ENCODE measurements around the gene CA9.
"Not testable (repeated sequence)": the region's sequence is repeated elsewhere in the genome, so short reads cannot be mapped to it uniquely, and the experiment has no call there.

CA9 gene

GRCh38 chr9:35673132-35674024 is at the start of gene CA9:
Gene CA9, plus strand, starts transcription at chr9:35673928. Its CDS starts 32 bp downstream, at chr9:35673960.
- DNase-seq = no peak

DNA sequence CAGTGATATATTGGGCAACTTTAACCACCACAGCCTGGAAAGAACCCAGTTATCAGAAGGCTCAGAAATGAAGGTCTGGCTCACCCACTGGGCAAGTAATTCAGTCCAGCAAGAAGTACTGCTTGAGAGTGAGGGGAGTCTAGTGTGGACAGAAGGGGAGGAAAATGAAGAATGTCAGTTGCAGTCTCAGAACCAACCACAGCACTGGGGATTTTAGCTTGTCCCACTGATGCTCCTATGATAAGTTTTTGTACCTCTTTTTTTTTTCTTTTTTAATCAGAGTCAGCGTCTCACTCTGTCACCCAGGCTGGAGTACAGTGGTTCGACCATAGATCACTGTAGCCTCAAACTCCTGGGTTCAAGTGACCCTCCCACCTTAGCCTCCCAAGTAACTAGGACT is 46.2 kb upstream of the CA9 start:
- no peak for DNase-seq

DNA sequence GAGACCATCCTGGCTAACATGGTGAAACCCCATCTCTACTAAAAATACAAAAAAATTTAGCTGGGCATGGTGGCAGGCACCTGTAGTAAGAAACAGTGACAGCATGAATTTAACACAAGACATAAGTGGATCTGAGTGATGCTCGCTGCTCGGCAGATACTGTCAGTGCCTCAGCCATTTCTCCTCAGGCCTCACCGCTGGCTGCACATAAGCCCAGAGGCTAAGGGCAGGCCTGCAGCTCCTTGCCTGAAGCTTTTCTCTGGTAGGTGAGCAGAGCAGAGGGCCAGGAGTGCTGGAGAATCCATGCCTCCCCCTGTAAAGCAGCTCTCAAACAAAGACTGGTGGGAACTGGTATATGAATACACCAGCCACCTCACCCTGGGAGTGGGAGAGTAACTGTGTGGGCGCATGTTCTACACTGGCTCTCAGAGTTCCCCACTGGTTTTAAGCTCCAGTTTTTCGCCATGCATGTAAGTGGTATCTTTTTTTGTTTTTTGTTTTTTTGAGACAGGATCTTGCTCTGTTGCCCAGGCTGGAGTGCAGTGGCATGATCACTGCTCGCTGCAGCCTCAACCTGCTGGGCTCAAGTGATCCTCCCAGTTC is 45.2 kb upstream of the CA9 start:
- DNase-seq = no peak

- no peak for DNase-seq
These were observed 44.1 kb upstream of the CA9 start for GRCh38 chr9:35629597-35629996.

GRCh38 chr9:35635730-35636129 is 38.0 kb upstream of the CA9 start:
- no peak for DNase-seq

- DNase-seq = no peak
These were observed 37.4 kb upstream of the CA9 start for GRCh38 chr9:35636135-35636876.

DNA sequence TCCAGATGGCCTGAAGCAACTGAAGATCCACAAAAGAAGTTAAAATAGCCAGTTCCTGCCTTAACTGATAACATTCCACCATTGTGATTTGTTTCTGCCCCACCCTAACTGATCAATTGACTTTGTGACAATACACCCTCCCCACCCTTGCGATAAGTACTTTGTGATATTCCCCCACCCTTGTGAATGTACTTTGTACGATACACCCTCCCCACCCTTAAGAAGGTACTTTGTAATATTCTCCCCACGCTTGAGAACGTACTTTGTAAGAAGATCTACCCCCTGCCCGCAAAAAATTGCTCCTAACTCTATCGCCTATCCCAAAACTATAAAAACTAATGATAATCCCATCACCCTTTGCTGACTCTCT is 36.9 kb upstream of the CA9 start:
- DNase-seq = not testable (repeated sequence)

DNA sequence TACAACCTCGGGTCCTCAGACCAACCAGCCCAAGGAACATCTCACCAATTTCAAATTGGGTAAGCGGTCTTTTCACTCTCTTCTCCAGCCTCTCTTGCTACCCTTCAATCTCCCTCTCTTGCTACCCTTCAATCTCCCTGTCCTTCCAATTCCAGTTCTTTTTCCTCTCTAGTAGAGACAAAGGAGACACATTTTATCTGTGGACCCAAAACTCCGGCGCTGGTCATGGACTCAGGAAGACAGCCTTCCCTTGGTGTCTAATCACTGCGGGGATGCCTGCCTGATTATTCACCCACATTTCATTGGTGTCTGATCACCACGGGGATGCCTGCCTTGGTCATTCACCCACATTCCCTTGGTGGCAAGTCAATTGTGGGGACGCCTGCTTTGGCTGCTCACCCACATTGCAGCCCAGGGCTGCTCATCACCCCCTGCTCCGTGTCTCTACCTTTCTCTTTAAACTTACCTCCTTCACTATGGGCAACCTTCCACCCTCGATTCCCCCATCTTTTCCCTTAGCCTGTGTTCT is 36.2 kb upstream of the CA9 start:
- not testable (repeated sequence) for DNase-seq

GRCh38 chr9:35638751-35639150 is 35.0 kb upstream of the CA9 start:
- DNase-seq = not testable (repeated sequence)

DNA sequence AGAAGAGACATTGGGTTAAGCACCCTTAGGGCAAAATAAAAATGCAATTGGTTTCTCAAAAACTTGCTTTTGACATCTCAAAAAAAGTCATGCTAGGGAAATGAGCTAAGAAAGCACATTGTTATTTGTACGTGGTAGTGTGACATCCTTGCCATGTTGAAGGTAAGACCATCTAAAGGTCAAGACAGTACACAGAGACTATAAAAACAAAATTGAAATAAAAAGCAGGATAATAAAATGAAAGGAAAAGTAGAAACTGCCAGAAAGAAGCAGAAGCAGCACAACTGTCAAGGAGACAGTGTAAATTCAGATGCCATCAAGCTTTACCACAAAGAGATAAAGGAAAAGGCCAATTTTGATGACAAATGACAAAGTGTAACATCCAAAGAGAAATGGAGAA is 34.5 kb upstream of the CA9 start:
- DNase-seq = not testable (repeated sequence)

- no peak for DNase-seq
These were observed 34.1 kb upstream of the CA9 start for GRCh38 chr9:35639631-35640030.

GRCh38 chr9:35640431-35640830 is 33.3 kb upstream of the CA9 start:
- DNase-seq = not testable (repeated sequence)

DNA sequence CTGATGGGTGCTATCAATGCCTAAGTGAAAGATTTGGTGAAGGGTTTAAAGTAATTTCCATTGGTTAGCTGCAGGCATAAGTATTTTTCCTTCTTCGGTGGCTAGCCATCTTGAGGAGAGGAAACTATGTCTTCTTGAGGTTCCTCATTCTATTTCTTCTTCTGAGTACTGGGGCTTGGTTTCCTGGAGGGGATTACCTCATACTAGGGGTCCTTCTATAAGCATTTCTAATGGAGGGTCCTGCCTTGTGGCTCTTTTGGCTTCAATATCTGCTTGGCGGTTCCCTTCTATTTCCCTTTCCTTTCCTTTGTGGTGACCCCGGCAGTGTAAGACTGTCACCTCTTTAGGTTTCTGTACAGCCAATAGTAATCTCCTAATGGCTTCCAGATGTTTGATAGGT is 32.2 kb upstream of the CA9 start:
- not testable (repeated sequence) for DNase-seq

- no peak for DNase-seq
These were observed 30.7 kb upstream of the CA9 start for GRCh38 chr9:35643046-35643445.

- not testable (repeated sequence) for DNase-seq
These were observed 28.0 kb upstream of the CA9 start for GRCh38 chr9:35645736-35646135.

GRCh38 chr9:35646153-35646532 is 27.6 kb upstream of the CA9 start:
- no peak for DNase-seq

DNA sequence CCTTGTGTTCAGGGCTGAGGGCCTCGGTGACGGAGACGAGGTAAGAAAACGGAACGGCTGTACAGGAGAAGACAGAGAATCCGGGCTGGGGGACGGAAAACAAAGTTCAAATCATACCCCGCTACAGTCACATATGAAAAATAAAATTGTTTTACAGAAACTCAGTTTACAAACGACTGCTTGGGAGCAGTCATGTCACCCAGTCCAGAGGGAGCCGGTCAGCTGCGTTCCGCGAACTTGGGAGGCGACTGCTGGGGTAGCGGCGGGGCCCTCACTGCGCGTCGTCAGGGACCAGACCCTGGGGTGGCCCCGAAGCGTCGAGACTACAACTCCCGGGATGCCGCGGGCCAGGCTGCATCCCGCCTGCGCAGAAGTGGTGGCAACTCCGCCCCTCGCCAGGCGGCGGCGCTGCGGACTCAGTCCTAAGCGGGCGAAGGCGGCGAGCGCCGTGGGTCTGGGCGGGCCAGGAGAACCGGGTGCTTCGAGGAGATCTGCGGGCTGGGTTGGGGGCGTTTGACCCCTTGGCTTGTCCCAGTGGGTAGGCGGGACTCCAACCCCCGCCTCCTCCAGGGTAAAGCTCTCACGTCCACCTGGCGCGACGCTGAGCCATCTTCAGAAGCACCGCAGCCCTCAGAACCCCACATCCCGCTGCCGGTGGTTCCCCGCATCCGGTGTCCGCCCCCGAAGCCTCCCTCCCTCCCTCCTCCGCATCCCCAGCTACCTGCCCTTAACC is 27.0 kb upstream of the CA9 start:
- DNase-seq = peak; percentile 75 to 88

DNA sequence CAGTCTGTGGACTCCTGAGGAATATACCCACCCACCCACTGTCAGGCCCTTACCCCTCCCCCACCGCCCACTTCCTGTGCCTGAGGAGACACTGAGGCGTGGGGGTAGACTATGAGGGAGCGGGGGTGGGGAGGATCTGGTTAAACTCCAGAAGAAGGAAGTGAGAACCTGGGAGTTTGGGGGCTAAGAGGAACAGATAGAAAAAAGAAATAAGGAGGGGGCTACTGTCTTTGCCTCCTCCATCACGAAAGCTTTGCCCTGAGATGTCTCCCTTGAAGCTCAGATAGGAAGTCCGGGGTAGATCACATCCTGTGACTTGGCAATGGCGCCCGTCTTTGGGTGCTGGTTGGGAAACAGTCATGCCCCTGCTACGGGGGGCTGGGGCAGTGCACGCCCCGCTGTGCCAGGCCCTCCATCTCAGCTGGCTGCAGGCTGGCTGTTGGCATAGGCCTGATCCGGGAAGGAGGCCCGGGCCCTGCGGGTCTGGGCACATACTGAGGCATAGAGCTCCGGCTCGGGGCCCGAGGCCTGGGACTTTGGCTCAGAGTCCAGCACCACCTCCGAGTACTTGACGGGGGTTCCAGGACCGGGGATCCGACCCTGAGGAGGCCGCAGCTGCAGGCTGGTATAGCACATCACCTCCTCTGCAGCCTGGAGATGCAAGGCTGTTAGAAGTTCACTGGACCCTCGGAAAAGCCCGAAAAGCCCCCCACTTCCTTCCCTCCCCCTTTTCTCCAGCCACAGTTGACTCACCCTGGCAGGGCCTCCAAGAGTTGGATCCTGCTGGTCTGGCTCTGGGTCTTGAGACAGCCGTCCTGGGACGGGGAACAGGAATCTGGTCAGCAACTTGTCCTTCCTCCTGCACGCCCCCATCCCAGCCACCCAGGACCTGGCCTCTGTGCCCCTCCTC is 24.0 kb upstream of the CA9 start:
- no peak for DNase-seq

DNA sequence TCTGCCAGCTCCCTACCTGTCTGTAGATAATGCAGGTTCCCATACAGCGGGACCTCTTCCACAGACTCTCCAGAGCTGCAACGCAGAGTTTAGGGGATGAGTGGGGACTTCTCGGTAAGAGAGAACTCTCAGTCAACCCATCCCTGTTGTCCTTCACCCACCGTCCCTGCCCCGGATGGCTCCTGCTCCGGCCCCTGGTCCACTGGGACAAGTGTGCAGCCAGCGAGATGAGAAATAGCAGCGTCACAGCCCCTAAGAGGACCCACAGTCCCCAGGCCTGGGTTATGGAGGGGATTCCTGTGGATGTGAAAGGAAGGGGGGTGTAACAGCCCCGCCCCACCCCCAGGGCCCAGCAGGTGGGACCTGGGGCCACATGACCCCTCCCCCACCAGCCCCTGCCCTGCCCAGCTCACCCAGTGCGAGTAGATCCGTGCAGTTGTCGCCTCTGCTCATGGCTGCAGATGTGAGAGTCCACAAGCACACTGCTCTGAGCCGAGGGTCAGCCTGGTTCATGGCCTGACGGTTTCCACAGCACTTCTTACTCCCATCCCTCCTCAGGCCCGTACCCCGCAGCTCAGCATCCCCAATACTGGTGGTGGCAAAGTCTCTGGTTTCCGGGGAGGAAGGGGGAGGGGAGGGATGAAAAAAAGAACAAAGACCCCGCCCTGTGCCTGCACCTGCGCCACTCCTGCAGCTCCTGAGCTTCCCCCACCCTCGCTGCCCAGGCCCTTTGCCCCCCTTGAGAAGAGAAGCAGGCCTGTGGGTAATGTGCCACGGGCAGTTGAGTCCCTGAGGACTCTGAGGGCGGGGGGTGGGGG is 23.2 kb upstream of the CA9 start, which contains the start of gene SIT1:
Gene SIT1, minus strand, starts transcription at position 591 of the 818 bp plus-strand sequence. Its CDS starts 78 bp downstream, at position 513.
- DNase-seq = no peak

Data from NCI-H524 (cell line).